ENCODE measurements around the gene TRIM41.

DNA sequence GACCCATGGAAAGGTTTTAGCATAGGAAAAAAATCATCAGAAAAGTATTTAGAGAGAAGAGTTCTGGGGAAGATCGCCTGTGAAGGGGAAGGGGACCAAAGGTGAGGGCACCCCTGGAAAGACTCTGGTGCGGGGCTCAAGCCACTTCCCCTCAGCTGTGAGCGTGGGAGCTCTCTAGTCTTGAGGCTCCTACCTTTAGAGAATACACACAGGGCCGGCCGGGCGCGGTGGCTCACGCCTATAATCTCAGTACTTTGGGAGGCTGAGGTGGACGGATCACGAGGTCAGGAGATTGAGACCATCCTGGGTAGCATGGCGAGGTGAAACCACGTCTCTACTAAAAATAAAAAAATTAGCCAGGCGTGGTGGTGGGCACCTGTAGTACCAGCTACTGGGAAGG, 6.9 kb downstream of the TRIM41 start:
- TF ChIP-seq YY1 (IDR thresholded peaks at IDR 0.05; ENCODE audit: insufficient read depth, insufficient read length) (no peak), ZNF274 (IDR thresholded peaks at IDR 0.05; ENCODE audit: low read depth, low read length) (no peak), SUZ12 (IDR thresholded peaks at IDR 0.05; ENCODE audit: extremely low read depth, insufficient read depth, insufficient read length) (no peak)
